Stomach (tissue), 4 donors: ENCODE data around the gene NEDD4.

Experiments used
- CTCF ChIP-seq, 7 experiments: fragments of 450-650 bp in 4 of 7; fragments of 200-600 bp in 3 of 7; sonication (generic) in 3 of 7; IDR thresholded peaks; one replicate each; pipeline ENCODE4 v1.5.1; 2016 to 2019; ENCODE audit warnings: antibody characterized with exemption in 7 of 7, control low read depth in 2 of 7, mild to moderate bottlenecking in 1 of 7
- POLR2A ChIP-seq, 4 donors: fragments of 450-650 bp; IDR thresholded peaks; one replicate each; pipeline ENCODE4 v1.6.1; 2016; ENCODE audit warnings: antibody characterized with exemption in 4 of 4, control low read depth in 2 of 4, mild to moderate bottlenecking in 1 of 4, moderate library complexity in 1 of 4
- POLR2AphosphoS5 ChIP-seq, 3 donors: sonication (generic); formaldehyde crosslinking; IDR thresholded peaks; one replicate each; pipeline ENCODE4 v1.6.1; 2016; ENCODE audit warnings: antibody characterized with exemption in 3 of 3

DNA sequence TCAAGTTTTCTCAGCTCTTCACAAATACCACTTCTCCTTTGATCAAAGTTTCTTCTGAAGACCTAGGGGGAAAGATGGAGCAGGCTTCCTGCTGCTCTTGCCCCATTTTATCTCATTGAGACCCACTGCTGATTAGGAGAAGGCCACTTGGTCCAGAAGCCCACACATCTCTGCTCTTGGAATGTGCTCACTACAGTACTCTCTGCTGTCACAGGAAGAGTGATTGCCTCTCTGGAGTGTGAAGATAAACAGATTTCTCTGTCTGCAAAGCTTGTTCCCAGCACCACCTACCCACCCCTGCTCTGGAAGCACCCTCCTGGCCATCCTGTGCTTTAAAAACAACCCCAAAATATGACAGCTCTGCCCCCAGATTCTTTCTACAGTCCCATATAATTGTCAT is 209.1 kb downstream of the NEDD4 start:
- TF ChIP-seq POLR2AphosphoS5 (IDR thresholded peaks at IDR 0.05) (no peak), CTCF (IDR thresholded peaks at IDR 0.05) (no peak), POLR2A (IDR thresholded peaks at IDR 0.05) (no peak)
